ENCODE results near the gene ZNF277.

DNA sequence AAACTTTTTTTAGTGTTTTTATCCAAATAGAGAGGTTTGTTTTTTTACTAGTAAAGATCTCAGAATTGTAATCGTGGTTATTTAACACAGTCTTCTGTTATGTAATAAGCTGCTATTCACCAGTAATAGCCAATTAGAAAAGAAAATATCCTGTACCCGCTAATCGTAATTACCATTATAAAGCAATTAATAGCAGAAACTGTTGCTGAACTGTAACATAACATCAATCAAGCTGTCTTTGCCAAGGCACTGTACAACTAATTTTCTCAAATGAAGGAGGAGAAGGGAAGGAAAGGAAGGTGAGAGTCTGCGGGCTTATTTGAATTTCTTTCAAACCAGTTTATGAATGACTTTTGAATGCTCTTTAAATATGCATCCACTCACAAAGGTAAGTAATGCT, 9.3 kb downstream of the ZNF277 start:
- no peak for TF ChIP-seq POLR2A (IDR thresholded peaks at IDR 0.05)
- TF ChIP-seq, protein P1, sequence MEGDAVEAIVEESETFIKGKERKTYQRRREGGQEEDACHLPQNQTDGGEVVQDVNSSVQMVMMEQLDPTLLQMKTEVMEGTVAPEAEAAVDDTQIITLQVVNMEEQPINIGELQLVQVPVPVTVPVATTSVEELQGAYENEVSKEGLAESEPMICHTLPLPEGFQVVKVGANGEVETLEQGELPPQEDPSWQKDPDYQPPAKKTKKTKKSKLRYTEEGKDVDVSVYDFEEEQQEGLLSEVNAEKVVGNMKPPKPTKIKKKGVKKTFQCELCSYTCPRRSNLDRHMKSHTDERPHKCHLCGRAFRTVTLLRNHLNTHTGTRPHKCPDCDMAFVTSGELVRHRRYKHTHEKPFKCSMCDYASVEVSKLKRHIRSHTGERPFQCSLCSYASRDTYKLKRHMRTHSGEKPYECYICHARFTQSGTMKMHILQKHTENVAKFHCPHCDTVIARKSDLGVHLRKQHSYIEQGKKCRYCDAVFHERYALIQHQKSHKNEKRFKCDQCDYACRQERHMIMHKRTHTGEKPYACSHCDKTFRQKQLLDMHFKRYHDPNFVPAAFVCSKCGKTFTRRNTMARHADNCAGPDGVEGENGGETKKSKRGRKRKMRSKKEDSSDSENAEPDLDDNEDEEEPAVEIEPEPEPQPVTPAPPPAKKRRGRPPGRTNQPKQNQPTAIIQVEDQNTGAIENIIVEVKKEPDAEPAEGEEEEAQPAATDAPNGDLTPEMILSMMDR (IDR thresholded peaks at IDR 0.05), result no peak
